GM12872 (cell line): Measurements from ENCODE around the gene ABCD4.

Experiments used
- CTCF ChIP-seq: IDR thresholded peaks from 3 replicates; pipeline ENCODE4 v1.5.1; 2011; ENCODE audit warnings: low read depth, mild to moderate bottlenecking, low read length, moderate library complexity; ENCODE audit not compliant: insufficient read depth

Gene ABCD4

GRCh38 chr14:74313601-74314000 is 10.9 kb upstream of the ABCD4 start:
- TF ChIP-seq CTCF, result no peak

GRCh38 chr14:74312161-74312560 is 9.4 kb upstream of the ABCD4 start:
- no peak for TF ChIP-seq CTCF

- TF ChIP-seq CTCF, result no peak
Observed at GRCh38 chr14:74309125-74310022, 6.6 kb upstream of the ABCD4 start.

- no peak for TF ChIP-seq CTCF
Observed at GRCh38 chr14:74308695-74309094, 6.0 kb upstream of the ABCD4 start.

- peak; percentile 69 for TF ChIP-seq CTCF
Observed at GRCh38 chr14:74302152-74302628, 544 bp downstream of the ABCD4 start.

GRCh38 chr14:74301594-74302151 is 1.1 kb downstream of the ABCD4 start:
- no peak for TF ChIP-seq CTCF

- TF ChIP-seq CTCF, result no peak
Observed at GRCh38 chr14:74299061-74299545, 3.6 kb downstream of the ABCD4 start.
